Superior temporal gyrus (tissue), 1 donor: ENCODE data around the gene EDEM3.
"Not testable (repeated sequence)": the region's sequence is repeated elsewhere in the genome, so short reads cannot be mapped to it uniquely, and the experiment has no call there.

ENCODE experiments used
- DNase-seq: peaks from one replicate; pipeline ENCODE4 v3.0.0-alpha.2; 2016; ENCODE audit errors: extremely low spot score

The EDEM3 gene

DNA sequence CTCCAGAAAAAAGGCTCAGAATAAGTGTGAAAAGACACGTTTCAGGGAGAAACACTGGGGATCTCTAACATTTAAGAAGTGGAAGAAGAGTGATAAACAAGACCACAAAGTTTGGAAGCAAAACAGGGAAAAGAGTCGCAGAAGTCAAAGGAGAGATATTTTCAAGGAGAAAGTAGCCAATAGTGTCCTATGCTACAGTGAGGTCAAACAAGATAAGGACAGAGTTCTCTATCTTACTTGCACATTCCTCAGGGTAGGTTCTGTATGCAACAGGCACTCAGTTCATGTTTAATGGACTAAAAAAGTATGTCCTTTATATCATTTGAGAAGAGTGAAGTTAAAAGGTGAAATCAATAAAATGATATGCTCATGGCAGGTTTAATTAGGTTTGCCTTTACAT lies 13.8 kb upstream of the EDEM3 start:
- DNase-seq = no peak

DNA sequence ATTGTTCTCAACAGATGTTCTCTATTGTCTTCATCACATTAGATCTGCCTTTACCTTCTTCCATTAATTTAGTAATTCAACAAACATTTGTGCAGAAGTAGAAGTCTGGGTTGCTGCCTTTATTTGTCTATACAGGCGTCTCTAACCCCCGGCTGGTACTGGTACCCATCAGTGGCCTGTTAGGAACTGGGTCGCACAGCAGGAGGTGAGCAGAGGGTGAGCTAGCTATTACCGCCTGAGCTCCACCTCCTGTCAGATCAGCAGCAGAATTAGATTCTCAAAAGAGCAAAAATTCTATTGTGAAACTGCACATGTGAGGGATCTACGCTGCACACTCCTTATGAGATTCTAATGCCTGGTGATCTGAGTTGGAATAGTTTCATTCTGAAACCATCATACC lies 12.9 kb upstream of the EDEM3 start:
- no peak for DNase-seq

DNA sequence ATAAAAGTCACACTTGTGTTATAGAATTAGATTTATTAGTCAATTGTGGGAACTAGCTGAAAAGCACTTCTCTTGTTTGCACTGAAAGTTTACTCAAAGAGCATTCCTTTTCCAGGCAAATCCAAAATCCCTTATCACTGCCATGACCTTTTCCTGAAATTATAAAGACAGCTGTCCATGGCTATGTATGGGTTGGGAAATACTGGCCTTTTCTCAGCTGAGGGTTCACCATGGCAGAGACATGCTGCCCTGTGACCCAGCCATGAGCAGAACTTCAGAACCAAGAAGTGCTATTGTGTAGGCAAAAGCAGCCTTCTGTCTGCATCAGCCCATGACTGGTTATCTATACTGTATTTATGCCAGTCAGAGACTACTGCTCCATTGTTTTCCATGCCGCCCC lies 9.8 kb upstream of the EDEM3 start:
- DNase-seq = no peak

DNA sequence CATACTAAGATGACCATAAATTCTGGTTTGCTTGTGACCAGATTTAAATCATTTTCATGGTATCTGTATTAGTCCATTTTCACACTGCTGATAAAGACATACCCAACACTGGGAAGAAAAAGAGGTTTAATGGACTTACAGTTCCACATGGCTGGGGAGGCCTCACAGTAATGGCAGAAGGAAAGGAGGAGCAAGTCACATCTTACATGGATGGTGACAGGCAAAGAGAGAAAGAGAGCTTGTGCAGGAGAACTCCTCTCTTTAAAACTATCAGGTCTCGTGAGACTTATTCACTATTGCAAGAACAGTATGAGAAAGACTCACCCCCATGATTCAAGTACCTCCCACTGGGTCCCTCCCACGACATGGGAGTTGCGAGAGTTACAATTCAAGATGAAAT lies 8.9 kb upstream of the EDEM3 start:
- not testable (repeated sequence) for DNase-seq

DNA sequence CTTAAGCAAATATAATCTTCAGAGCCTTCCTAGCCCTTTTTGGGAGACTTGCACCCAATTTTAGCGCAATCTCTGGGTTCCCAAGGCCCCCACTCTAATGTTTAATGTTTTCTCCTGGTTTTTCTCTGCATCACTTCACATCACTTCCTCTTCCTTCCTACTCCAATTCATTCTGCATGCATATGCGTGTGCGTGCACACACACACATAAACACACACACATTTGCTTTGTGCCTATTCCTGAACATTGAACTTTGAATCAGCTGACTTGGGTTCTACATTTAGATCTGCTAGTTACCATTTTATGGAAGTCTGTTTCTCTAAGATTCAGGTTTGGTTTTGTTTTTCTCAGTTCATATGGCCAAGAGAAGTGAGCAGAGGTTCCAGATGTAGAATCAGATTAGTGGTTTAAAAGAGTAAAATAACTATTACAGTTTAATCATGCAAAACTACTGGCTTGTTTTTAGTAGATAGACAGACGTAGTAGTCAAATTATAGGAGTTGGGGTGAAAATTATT lies 7.4 kb upstream of the EDEM3 start:
- DNase-seq = no peak

DNA sequence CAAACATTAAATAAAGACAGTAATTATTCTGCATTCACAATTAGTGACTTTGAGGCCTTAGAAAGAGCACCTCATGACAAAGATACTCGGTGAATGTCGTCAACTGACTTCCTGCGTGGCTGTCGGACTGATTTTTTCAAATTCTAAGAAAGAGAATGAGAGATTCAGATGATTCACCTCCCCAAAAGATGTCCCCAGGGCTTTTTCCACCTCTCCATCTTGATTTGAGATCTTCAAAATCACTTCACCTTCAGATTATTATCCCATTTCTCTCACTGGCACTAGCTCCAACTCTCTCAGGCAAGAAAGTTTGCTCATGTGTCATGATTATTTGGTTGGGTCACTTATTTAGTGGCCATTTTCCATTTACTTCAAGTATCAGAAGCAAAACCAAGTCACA lies 5.0 kb upstream of the EDEM3 start:
- DNase-seq = no peak

DNA sequence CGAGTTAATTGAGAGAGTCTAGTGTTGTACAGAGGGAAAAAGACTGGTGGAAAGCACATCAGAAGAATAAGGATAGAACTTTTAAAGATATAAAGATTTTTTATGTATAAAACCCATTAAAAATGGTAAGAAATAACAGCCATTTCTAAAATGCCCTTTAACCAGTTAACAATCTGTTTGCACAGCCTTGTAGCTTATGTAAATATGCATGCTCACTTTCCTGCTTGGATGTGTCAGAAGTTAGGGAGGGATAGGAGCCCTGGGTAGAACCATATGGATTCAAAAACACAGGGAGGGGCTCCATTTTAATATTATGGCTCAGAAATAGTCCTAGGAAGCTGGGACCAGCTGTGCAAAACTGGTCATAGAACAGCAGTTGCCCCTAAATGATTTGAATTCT lies 4.5 kb upstream of the EDEM3 start:
- DNase-seq = no peak

DNA sequence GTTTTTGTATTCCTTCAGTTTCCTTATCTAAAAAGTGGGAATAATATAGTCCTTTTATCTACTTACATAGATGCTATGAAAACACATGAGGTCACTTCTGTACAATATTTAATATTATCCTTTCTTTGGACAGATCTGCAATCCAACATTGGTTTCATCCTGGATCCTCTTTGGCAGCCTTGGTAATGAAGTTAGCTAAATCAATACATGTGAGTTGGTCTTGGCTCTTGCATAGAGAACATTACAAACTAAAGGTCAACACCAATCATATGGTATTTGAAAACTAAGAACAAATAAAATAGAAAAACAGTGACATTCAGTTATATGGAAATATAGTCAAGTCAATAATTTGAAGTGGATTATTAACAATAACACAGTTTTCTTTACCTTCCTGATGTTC lies 3.2 kb upstream of the EDEM3 start:
- no peak for DNase-seq

DNA sequence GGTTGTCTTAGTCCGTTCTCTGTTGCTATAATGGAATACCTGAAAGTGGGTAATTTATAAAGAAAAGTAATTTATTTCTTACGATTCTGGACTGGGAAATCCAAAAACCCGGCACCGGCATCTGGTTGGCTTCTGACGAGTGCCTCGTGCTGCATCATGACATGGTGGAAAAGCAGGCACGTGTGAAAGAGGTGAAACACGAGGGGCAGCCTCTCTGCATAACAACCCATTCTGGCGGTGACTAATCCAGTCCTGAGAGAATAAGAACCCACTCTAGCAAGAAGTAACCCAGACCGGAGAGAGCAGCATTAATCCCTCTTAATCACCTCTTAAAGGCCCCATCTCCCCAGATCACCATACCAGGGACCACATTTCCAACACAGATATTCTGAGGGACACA lies 2.7 kb upstream of the EDEM3 start:
- no peak for DNase-seq

DNA sequence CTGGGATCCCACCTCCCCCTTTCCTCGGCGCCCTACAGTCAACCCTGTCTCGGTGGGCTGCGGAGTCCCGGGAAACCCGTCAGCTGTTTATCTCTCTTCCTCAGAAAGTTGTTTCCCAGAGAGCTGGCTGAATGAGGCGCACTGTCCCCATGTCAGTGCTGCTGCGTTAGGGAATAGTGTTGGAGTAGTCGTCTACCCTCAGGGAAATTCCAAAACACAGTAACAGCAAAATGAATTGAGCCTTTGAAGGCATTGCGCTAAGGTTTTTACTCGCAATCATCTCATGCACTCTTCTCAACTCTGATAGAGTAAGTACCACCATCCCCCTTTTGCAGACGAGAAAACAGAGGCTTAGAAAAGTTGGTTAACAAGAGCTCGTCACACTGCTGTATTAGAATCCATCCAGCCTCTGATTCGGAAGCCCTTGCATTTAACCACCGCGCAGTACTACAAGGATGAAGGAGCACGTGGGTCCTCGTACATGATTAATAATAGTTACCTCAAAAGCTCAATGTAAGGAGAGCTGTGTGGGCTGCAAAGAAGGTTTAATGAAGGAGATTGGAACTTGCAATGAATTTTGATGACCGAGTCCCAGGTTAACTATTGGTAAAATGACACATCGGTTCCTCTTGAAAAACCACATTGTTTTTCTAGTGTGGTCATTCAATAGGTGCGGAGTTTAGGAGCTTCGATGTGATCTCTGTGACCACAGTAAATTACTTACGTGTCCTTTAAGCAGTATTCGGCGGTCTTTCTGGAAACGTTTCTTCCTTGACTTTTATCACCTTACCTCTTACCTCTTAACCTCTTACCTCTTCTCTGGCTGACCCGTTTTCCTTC lies 788 bp upstream of the EDEM3 start:
- DNase-seq = no peak

DNA sequence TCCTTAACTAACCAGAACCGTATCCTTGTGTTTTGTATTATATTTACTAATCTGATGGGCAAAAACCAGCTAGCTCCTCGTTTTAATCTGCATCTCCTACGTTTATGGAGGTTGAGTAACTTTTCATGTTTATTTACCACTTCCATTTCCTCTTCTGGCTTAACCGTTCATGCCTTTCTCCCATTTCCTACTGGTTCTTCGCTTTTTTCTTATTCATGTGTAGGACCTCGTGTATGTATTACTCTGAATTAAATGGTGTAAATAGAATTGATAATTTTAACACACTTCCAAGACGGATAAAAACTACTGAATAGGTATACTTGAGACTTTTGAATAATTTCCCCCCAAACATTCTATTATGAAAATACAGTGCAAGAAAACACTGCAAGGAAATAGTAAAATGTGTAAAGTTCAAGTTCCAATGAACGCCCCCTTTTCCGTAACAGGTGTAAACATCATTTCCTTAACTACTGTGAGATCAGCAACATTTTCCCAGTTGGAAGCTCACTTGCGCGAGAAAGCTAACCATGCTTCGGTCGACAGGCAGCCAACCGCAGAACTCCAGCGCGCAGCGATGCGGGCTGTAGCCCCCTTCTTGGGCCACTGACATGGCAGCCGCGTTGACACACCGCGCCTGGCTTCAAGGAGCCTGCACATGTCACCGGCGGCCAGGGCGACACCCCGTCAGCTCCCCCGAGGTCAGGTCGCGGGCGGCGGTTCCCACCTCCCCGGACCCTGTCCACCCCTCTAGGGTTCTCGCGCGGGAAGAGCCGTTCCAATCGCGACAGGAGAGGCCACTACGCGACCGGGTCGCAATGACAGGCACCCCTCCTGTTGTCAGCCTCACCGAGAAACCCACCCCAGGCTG lies 816 bp downstream of the EDEM3 start:
- DNase-seq = no peak

DNA sequence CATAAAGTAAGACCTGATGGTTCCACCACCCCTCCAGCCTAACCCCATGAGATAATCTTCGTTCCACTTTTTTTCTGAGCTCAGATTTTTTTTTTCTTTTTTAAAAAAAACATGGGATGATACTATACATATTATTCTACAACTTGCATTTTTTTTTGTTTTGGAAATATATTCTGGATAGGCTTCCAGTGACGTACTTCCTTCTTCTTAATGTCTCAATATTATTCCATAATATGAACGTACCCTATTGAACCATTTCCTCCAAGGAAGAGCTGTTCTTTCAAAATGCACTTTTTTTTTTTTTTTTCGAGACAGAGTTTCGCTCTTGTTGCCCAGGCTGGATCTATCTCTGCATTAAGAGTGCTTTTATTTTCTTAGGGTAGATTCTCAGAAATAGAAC lies 1.5 kb downstream of the EDEM3 start:
- DNase-seq = no peak

DNA sequence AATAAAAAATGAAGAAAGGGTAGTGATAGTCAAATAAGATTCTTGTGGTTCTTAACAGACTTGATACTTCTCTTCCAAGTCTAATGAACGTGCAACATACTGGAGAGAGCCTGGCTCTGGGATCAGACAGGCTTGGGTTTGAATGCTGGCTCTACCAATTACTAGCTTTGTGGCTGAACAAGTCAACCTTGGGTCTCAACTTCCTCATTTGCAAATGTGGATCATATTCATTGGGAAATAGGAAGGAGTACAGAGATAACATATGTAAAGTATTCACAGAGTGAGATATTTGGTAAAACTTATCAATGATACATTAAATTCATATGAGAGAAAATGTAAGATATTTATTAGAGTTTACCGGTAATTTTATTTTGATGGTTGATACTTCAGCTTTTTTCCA lies 2.0 kb downstream of the EDEM3 start:
- DNase-seq = no peak

DNA sequence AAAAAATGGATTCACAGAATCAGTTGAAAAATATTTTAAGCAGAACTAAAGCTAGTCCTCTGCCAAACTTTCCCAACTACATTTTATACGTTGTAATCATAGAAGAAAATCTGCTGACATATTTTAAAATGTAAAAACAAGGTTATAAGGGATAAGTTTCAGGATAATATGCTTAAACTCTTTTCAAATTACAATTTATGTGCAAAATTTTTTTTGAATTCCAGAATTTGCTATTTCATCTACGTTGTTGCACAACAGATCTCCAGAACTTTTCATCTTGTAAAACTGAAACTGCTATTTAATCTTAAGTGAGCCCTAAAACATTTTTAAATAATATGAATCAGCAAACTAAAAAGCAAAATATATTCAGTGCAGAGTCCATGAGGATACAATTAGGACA lies 5.9 kb downstream of the EDEM3 start:
- DNase-seq = no peak

DNA sequence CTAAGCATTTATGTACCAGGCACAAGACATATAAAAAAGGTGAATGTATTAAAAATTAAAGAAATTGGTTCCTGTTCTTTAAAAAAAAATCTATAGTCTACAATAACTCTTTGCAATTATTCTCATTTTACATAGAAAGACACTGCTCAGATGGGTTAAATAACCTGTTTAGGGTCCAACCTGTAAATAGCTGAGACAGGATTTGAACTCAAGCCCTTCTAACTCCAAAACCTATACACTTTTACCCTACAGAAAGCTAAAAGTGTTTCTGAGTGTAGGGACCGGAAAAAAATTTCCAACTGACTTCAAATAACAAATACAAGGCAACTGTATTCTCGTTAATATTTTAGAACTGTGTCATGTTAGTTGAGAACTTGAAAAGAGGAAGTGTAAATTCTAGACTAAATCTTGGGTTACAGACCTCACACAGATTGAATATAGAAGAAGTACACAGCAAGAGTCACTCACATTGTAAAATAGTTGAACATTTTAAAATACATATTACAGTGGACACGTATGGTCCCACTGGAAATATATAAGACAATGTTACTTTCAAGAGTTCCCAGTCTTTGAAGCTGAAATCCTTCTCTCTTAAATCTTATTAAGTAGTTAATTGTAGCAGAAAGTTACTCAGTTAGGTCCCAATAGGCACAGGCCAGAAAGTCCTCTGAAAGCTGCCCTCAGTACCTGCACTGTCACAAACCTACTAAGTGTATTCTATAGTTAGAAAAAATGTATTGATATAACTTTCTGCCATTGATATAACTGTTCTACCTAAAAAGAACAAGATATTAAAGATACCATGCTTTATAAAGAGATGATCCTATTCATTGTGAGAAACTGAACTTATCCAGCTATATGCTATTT lies 7.3 kb downstream of the EDEM3 start:
- no peak for DNase-seq

DNA sequence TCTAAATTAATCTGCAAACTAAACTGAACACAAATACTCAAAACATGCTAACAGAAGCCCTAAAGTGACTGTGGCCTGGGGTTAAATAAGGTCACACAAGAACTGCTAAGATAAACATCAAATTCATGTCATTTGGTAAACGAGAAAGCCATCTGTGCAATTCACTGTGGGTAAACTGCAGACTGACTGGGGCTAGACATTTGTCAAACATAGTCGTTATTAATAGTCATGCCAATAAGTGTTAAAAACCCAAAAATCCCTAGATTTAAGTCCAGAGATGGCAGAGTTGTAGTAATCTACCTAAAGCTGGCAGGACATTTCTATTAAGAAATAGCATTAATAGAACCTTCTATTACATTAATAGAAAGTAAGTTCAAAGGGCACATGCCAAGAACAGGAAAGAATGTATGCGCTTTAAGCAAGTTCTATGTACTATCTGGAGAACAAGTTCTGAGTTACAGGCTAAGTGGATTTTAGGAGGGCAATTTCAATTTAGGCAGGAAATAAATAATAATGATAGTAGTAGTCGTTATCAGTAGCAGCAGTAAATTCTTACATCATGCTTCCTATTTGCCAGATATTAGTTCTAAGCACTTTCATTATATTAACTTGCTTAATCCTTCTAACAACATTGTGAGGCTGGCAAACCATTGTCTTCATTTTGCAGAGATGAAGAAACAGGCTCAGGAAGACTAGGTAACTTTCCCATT lies 8.6 kb downstream of the EDEM3 start:
- no peak for DNase-seq

DNA sequence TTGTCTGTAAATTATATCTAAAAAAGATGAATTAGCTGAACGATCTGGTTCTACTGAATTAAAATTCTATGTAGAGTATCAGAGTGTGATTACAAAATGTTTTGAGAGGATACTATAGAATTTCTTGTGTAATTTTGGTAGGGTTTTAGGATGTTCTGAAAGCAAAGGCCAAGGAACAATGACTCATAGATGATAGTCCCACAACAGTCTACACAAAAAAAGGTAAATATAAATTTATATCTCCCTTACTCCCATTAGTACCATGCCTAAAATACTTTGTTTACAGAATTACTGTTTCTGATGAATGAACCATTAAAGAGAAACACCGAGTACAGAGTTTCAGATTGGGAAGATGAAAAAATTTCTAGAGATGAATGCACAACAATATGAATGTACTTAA lies 9.5 kb downstream of the EDEM3 start:
- no peak for DNase-seq

DNA sequence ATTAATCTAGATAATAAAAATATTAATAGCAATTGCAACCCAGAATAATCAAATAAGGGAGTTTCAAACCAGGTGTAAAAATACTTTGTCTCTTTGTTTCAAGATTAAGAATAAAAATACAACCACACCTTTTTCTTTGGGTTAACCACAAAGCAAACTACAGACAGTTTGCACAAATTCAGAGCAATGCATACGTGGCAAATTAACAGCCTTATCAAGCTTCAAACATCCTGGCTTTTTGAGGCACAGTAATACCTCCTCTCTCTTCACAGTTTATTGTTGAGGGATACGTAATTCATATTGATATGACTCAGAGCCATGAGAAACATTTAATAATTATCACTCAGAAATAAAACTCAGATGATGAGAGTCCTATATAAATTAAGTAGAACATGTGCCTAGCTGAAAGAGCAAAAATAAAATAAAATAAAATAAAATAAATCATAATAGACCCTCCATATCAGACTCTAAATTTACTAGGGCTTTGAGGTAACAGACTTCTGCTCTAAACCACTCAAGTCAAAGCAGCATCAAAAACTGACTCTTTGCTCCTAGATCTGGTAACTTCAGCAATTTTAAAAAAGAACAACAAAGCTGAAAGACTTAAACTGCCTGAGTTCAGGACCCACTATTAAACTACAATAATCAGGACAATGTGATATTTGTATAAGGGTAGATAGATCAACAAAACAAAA lies 11.4 kb downstream of the EDEM3 start:
- no peak for DNase-seq

DNA sequence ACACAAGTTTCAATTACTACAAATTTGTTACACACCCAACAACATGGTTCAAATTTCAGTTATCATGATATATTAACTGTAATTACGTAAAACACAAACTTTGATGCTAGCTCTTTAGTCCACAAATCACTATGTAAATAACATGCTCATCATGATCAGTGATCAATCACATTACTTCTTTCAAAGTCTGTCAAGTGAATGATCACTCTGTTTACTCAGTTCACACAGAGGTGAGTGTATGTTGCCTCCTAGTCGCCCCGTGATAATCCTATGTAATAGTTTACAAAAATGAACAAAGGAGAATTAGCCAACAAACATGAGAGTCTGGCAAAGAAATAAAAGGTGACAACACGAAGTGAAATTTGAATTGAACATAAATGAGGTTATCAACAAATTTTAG lies 14.3 kb downstream of the EDEM3 start:
- no peak for DNase-seq

DNA sequence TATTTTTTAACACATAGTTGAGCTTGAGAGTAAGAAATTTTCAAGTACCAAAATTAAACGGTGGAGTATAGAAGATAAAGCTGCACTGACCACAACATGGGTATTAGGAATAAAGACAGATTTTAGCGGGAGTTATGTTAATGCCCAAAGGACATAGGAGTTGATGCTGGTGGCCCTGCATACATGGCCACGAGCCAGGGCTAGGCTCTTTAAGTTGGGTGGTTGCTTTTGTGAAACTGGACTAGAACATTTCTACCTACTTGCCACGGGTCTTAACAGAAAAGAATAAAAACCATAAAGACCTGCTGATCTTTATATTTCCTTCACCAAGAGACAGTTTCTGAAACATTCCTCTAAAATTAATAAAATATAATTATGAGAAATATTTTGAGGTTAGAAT lies 14.9 kb downstream of the EDEM3 start:
- no peak for DNase-seq

DNA sequence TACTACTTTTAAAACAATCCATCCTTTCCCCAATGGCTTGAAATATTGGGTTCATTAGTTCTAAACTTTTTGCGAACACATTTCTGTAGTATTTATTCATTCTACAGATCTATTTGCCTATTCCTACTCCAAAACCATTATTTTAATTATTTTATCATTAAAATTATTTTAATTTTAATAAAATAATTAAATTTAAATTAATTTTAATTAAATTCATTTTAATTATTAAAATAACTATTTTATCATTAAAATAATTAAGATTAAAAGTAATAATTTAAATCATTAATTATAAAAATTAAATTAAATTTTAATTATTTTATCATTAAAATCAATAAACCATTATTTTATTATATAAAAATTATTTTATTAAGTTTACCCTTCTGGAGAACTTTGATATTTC lies 15.6 kb downstream of the EDEM3 start:
- DNase-seq = no peak
